ENCODE results near the gene RIMKLB. TPM values are rescaled to one million over a fixed set of nuclear protein-coding genes. Genes with fewer than 3 reads are reported as not detected.

RIMKLB gene
- total and polyA plus RNA-seq, 2 of the 4 experiments (the other 2 are of a cell fraction): 12.5 to 18.8 TPM

DNA sequence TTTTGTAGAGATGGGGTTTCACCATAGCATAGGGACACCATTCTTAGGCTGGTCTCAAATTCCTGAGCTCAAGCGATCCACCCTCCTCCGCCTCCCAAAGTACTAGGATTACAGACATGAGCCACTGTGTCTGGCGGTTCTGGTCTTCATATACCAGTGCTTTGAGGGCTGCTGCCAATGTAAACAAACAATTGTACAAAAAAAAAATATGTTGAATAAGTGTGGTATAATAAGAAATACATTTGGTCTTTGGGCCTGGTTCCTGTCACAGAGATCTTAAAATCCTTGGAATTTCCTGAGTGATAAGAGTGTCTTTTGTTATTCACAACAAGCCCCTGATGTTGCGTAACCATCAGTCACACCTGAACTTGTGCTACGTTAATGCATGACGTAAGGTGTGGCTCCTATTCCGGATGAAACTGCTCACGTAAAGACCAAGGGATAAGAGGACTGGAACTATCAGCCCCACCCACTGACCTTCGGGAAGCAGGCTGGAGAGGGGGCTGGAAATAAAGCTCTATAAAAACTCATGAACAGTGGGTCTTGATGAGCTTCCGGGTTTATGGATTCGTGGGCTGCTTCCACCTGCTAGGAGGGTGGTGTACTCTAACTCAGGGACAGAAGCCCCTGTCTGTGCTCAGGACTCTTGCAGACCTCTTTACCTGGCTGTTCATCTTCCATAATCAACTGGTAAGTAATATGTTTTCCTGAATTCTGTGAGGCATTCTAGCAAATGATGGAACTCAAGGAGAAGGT lies 16.5 kb upstream of the RIMKLB start:
- in situ Hi-C loops (cut with MboI; ENCODE audit: low sequenced_read_pairs): loop anchor here (5.0 kb wide), 1 partner anchor 211 kb away; no protein-coding TSS in a partner anchor
- Histone ChIP-seq H2BK20ac (ENCODE audit: low read depth, low read length) (no peak overlapping the region), H2BK15ac (ENCODE audit: low read depth, low read length) (no peak overlapping the region), H2AFZ (replicated peaks; ENCODE audit: low read length, poor library complexity) (peak overlapping the region; percentile 37), H2AK5ac (ENCODE audit: low read depth, low read length) (no peak overlapping the region), H2AK9ac (replicated peaks; ENCODE audit: low read depth, low read length, poor library complexity) (peak overlapping the region; percentile 31), H3K4me3 (ENCODE audit: insufficient read depth, low read depth, low read length) (no peak overlapping the region), H4K91ac (ENCODE audit: insufficient read depth, low read depth, low read length) (no peak overlapping the region), H4K20me1 (ENCODE audit: insufficient read depth, low read length) (no peaks in the 10 kb centered on the region), H3K27ac (ENCODE audit: insufficient read depth, low read length) (no peak overlapping the region), H2BK120ac (ENCODE audit: low read depth, low read length) (no peak overlapping the region), H3K79me1 (ENCODE audit: low read depth in 1 of 2, low read length in 2 of 2) (no peaks in the 10 kb centered on the region), H3K18ac (ENCODE audit: low read depth, low read length) (no peak overlapping the region), H3K27me3 (ENCODE audit: control insufficient read depth, insufficient read depth, low read length) (no peaks in the 10 kb centered on the region; the same call in 1 of the 2 replicates), H3K9me1 (ENCODE audit: insufficient read depth, low read length) (no peaks in the 10 kb centered on the region), H4K8ac (ENCODE audit: low read depth in 2 of 2, low read length in 2 of 2) (no peak overlapping the region), H3K56ac (ENCODE audit: extremely low read depth, insufficient read depth, low read length) (no peak overlapping the region), H2BK5ac (ENCODE audit: low read depth, low read length, poor library complexity, severe bottlenecking) (no peak overlapping the region), H3K4ac (ENCODE audit: low read depth, low read length) (no peak overlapping the region), H3K4me2 (ENCODE audit: low read depth, low read length) (no peak overlapping the region), H4K5ac (ENCODE audit: low read depth, low read length) (no peak overlapping the region), H3K9me3 (ENCODE audit: control insufficient read depth, insufficient read depth, low read length) (no peaks in the 10 kb centered on the region), H3K14ac (replicated peaks; ENCODE audit: low read depth, low read length) (no peak overlapping the region), H3K9ac (ENCODE audit: low read depth, low read length) (no peak overlapping the region), H3K23ac (ENCODE audit: low read depth, low read length) (no peak overlapping the region), H3K4me1 (ENCODE audit: control insufficient read depth, insufficient read depth, low read length) (no peaks in the 10 kb centered on the region), H3K36me3 (ENCODE audit: control insufficient read depth, insufficient read depth, low read length) (no peaks in the 10 kb centered on the region)
- peak; percentile 43 for DNase-seq
- TF ChIP-seq CEBPB (IDR thresholded peaks at IDR 0.05; ENCODE audit: low read depth, low read length): peak; percentile 94
- TF ChIP-seq BHLHE40 (IDR thresholded peaks at IDR 0.05; ENCODE audit: low read depth, low read length): no peak
- intact Hi-C loops (cut with micrococcal nuclease): no loop called here
- peak; percentile 32; the same call in 1 of the 2 replicates for ATAC-seq (ENCODE audit: low read depth)
- POLR2A ChIA-PET (ENCODE audit: unreplicated experiment): no interaction called here
- CTCF ChIA-PET: interaction anchor here (0.6 to 2.3 kb wide), 9 partner anchors 22 to 788 kb away, joined by 3 to 13 read pairs (median 5); no protein-coding TSS in a partner anchor
- dilution Hi-C loops (cut with HindIII; ENCODE audit: low sequenced_read_pairs, unreplicated experiment): no loop called here
- WGBS, 2 experiments (ENCODE audit: extremely low coverage in 2 of 2, insufficient read length in 1 of 2): no CpG with 5 or more reads among the region's 11 CpGs
- BruUV-seq (replicated peaks): no TSS peak
